Neural cell (in vitro differentiated cells): ENCODE results near the gene FAM171A1. TPM values are rescaled to one million over a fixed set of nuclear protein-coding genes. Genes with fewer than 3 reads are reported as not detected.

Experiments
- H2AFZ ChIP-seq: fragments of 200-600, 300-800 bp; sonication (generic), shearing (Covaris generic); 2 replicates; pipeline ENCODE4 v1.6.0; 2014; ENCODE audit warnings: low read depth, mild to moderate bottlenecking, antibody characterized with exemption, low read length, moderate library complexity
- H3F3A ChIP-seq: fragments of 200-600 bp; shearing (Covaris generic); 2 replicates; pipeline ENCODE4 v1.6.1; 2016; ENCODE audit warnings: mild to moderate bottlenecking, moderate library complexity, mixed read lengths, antibody characterized with exemption, low read length; ENCODE audit not compliant: insufficient read depth, poor library complexity, severe bottlenecking
- H3K27ac ChIP-seq: fragments of 200-600, 300-800 bp; sonication (generic), shearing (Covaris generic); 2 replicates; pipeline ENCODE4 v1.5.1; 2014; ENCODE audit warnings: mild to moderate bottlenecking, low read length, moderate library complexity
- H3K27me3 ChIP-seq: fragments of 300-800, 200-600 bp; sonication (generic), shearing (Covaris generic); 2 replicates; pipeline ENCODE4 v1.6.0; 2014; ENCODE audit warnings: mild to moderate bottlenecking, low read depth, low read length, moderate library complexity; ENCODE audit not compliant: insufficient read depth
- H3K36me3 ChIP-seq: fragments of 300-800, 200-600 bp; sonication (generic), shearing (Covaris generic); 2 replicates; pipeline ENCODE4 v1.5.1; 2014; ENCODE audit warnings: mild to moderate bottlenecking, antibody characterized with exemption, low read length, moderate library complexity; ENCODE audit not compliant: insufficient read depth
- H3K4me2 ChIP-seq: fragments of 300-800, 200-600 bp; sonication (generic), shearing (Covaris generic); 2 replicates; pipeline ENCODE4 v1.6.0; 2014; ENCODE audit warnings: mild to moderate bottlenecking, low read length
- H3K4me3 ChIP-seq: fragments of 300-800, 200-600 bp; sonication (generic), shearing (Covaris generic); 2 replicates; pipeline ENCODE4 v1.5.1; 2014; ENCODE audit warnings: mild to moderate bottlenecking, low read length, moderate library complexity
- H3K79me2 ChIP-seq: fragments of 200-600 bp; shearing (Covaris generic); replicated peaks from 2 replicates; pipeline ENCODE4 v1.6.0; 2014; ENCODE audit warnings: mild to moderate bottlenecking, low read length, moderate library complexity; ENCODE audit not compliant: insufficient read depth
- H3K9ac ChIP-seq: fragments of 300-800, 200-600 bp; sonication (generic), shearing (Covaris generic); 2 replicates; pipeline ENCODE4 v1.6.1; 2016; ENCODE audit warnings: mild to moderate bottlenecking, low read length, mixed read lengths
- H3K9me2 ChIP-seq: fragments of 200-600 bp; shearing (Covaris generic); 2 replicates; pipeline ENCODE4 v1.6.1; 2016; ENCODE audit warnings: mild to moderate bottlenecking, low read length, mixed read lengths; ENCODE audit not compliant: insufficient read depth
- H3K9me3 ChIP-seq: fragments of 200-600, 300-800 bp; sonication (generic), shearing (Covaris generic); 2 replicates; pipeline ENCODE4 v1.6.1; 2016; ENCODE audit warnings: mild to moderate bottlenecking, mixed run types, low read length, moderate library complexity, mixed read lengths
- H4K20me1 ChIP-seq: fragments of 200-600 bp; shearing (Covaris generic); 2 replicates; pipeline ENCODE4 v1.6.1; 2016; ENCODE audit warnings: mild to moderate bottlenecking, mixed run types; ENCODE audit not compliant: insufficient read depth
- EP300 ChIP-seq: fragments of 450-650 bp; conservative IDR thresholded peaks from 2 replicates; pipeline ENCODE4 v1.6.1; 2014; ENCODE audit warnings: antibody characterized with exemption, mild to moderate bottlenecking, moderate library complexity; ENCODE audit not compliant: poor library complexity, severe bottlenecking
- EZH2 ChIP-seq: fragments of 200-600, 300-800 bp; shearing (Covaris generic), sonication (generic); IDR thresholded peaks from 2 replicates; pipeline ENCODE4 v1.6.1; 2014; ENCODE audit warnings: antibody characterized with exemption, low read length, borderline replicate concordance, mild to moderate bottlenecking; ENCODE audit not compliant: insufficient read depth, poor library complexity, severe bottlenecking
- MXI1 ChIP-seq: fragments of 450-650 bp; conservative IDR thresholded peaks from 2 replicates; pipeline ENCODE4 v1.6.1; 2014; ENCODE audit warnings: antibody characterized with exemption, mild to moderate bottlenecking; ENCODE audit not compliant: poor library complexity, severe bottlenecking
- POLR2AphosphoS5 ChIP-seq: IDR thresholded peaks from 2 replicates; pipeline ENCODE4 v1.6.1; 2012
- RAD21 ChIP-seq: fragments of 450-650 bp; conservative IDR thresholded peaks from 2 replicates; pipeline ENCODE4 v1.6.1; 2014; ENCODE audit warnings: antibody characterized with exemption, mild to moderate bottlenecking, moderate library complexity
- SMC3 ChIP-seq: fragments of 450-650 bp; conservative IDR thresholded peaks from 2 replicates; pipeline ENCODE4 v1.6.1; 2014; ENCODE audit warnings: antibody characterized with exemption, mild to moderate bottlenecking, moderate library complexity; ENCODE audit not compliant: poor library complexity
- TAF1 ChIP-seq: IDR thresholded peaks from 2 replicates; pipeline ENCODE4 v1.6.1; 2012; ENCODE audit warnings: low read depth
- polyA plus RNA-seq: library from polyadenylated mRNA; depleted of rRNA; stranded (reverse); fragments of >200 nt; gene quantifications from 2 replicates; pipeline ENCODE4 v1.2.3, GENCODE V29; 2014
- TF ChIP-seq, protein P1 (sequence below): IDR thresholded peaks from 2 replicates; pipeline ENCODE4 v1.6.1; 2012; ENCODE audit warnings: borderline replicate concordance
- TF ChIP-seq, protein P2 (sequence below): fragments of 450-650 bp; IDR thresholded peaks from 2 replicates; pipeline ENCODE4 v1.5.1; 2014; ENCODE audit warnings: antibody characterized with exemption, mild to moderate bottlenecking, moderate library complexity; ENCODE audit not compliant: poor library complexity, severe bottlenecking

FAM171A1 gene
- polyA plus RNA-seq, 1 donor from 2014 or later = 28.8 TPM

GRCh38 chr10:15251791-15252380, 119.2 kb downstream of the FAM171A1 start:
- Histone ChIP-seq H2AFZ (no peak overlapping the region), H3K9ac (no peak overlapping the region), H3K79me2 (no peaks in the 10 kb centered on the region), H3F3A (no peaks in the 10 kb centered on the region), H3K9me3 (no peaks in the 10 kb centered on the region), H3K4me2 (no peak overlapping the region), H3K27me3 (no peaks in the 10 kb centered on the region), H4K20me1 (no peaks in the 10 kb centered on the region), H3K27ac (no peak overlapping the region), H3K36me3 (no peaks in the 10 kb centered on the region), H3K9me2 (no peaks in the 10 kb centered on the region), H3K4me3 (no peak overlapping the region)
- TF ChIP-seq MXI1 = no peak
- TF ChIP-seq POLR2AphosphoS5 = no peak
- TF ChIP-seq RAD21 = no peak
- TF ChIP-seq, protein P1, sequence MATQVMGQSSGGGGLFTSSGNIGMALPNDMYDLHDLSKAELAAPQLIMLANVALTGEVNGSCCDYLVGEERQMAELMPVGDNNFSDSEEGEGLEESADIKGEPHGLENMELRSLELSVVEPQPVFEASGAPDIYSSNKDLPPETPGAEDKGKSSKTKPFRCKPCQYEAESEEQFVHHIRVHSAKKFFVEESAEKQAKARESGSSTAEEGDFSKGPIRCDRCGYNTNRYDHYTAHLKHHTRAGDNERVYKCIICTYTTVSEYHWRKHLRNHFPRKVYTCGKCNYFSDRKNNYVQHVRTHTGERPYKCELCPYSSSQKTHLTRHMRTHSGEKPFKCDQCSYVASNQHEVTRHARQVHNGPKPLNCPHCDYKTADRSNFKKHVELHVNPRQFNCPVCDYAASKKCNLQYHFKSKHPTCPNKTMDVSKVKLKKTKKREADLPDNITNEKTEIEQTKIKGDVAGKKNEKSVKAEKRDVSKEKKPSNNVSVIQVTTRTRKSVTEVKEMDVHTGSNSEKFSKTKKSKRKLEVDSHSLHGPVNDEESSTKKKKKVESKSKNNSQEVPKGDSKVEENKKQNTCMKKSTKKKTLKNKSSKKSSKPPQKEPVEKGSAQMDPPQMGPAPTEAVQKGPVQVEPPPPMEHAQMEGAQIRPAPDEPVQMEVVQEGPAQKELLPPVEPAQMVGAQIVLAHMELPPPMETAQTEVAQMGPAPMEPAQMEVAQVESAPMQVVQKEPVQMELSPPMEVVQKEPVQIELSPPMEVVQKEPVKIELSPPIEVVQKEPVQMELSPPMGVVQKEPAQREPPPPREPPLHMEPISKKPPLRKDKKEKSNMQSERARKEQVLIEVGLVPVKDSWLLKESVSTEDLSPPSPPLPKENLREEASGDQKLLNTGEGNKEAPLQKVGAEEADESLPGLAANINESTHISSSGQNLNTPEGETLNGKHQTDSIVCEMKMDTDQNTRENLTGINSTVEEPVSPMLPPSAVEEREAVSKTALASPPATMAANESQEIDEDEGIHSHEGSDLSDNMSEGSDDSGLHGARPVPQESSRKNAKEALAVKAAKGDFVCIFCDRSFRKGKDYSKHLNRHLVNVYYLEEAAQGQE = no peak
- TF ChIP-seq EP300 = no peak
- TF ChIP-seq EZH2 = no peak
- TF ChIP-seq, protein P2, sequence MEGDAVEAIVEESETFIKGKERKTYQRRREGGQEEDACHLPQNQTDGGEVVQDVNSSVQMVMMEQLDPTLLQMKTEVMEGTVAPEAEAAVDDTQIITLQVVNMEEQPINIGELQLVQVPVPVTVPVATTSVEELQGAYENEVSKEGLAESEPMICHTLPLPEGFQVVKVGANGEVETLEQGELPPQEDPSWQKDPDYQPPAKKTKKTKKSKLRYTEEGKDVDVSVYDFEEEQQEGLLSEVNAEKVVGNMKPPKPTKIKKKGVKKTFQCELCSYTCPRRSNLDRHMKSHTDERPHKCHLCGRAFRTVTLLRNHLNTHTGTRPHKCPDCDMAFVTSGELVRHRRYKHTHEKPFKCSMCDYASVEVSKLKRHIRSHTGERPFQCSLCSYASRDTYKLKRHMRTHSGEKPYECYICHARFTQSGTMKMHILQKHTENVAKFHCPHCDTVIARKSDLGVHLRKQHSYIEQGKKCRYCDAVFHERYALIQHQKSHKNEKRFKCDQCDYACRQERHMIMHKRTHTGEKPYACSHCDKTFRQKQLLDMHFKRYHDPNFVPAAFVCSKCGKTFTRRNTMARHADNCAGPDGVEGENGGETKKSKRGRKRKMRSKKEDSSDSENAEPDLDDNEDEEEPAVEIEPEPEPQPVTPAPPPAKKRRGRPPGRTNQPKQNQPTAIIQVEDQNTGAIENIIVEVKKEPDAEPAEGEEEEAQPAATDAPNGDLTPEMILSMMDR = no peak

- no peaks in the 10 kb centered on the region for H4K20me1 ChIP-seq
- H3K9ac ChIP-seq = no peak overlapping the region
- no peak overlapping the region for H3K4me2 ChIP-seq
- H3K27ac ChIP-seq = no peak overlapping the region
- no peaks in the 10 kb centered on the region for H3K79me2 ChIP-seq
- H3K9me2 ChIP-seq = no peaks in the 10 kb centered on the region
- H3K4me3 ChIP-seq = no peak overlapping the region
- no peaks in the 10 kb centered on the region for H3K27me3 ChIP-seq
- no peaks in the 10 kb centered on the region for H3F3A ChIP-seq
- TF ChIP-seq RAD21 (no peak), MXI1 (no peak), POLR2AphosphoS5 (no peak), EZH2 (no peak), SMC3 (no peak), TAF1 (no peak), EP300 (no peak)
- TF ChIP-seq, protein P2 = no peak
- peaks cover 3% of the 10 kb centered on the region for H3K36me3 ChIP-seq
- H2AFZ ChIP-seq = no peak overlapping the region
- H3K9me3 ChIP-seq = no peaks in the 10 kb centered on the region
Measured at GRCh38 chr10:15245530-15245929, 125.6 kb downstream of the FAM171A1 start.
